ENCODE results near the gene ZDHHC22. TPM values are rescaled to one million over a fixed set of nuclear protein-coding genes. Genes with fewer than 3 reads are reported as not detected.

The ZDHHC22 gene
- total and polyA plus RNA-seq, 5 donors from 2014 or later, result not detected

DNA sequence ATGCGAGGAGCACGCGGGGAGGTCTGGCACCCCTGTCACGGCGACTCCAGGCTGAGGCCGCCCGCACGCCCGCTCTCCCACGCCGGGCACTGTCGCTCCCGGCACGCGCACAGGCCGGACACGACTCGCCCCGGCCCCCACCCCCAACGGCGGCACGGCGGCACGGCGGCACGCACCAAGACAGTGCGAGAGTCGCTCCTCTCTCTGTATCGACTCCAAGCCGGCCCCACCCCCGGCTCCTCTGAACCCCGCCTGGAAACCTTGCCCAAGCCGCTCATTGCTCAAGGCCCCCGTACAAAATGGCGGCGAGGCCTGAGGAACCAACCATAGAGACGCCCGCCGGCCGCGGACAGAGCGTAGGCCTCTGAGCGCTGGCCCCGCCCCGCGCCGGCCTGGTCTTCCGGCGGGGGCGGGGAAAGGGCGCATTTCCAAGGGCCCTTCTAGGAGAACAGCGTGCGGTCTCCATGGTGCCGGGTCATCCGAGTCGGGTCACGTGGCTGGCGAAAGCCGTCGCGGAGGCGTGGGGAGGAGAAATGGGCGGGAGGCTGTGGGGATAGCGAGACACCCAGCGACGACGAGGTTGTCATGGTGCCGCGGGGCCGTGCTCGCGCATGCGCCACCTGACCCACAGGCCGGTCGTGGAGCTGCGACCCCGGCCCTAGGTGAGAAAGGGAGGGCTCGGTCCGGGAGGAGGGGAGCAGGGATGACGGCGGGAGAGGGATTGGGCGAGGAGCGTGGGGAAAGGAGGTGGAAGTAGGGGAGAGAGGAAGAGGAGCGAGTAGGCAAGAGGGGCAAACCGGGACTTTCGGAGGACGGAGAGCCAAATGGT, 43.7 kb downstream of the ZDHHC22 start, which contains the start of gene CIPC:
TSS of gene CIPC (plus strand) at position 559 of the 829 bp plus-strand sequence. CDS start 7,451 bp downstream, outside the sequence.
- Mint-ChIP-seq H3K9me3 (peaks cover 0 to 4% (median 0%) of the 10 kb centered on the region in 7 donors), H3K4me1 (peaks cover 13 to 53% (median 41%) of the 10 kb centered on the region in 4 donors), H3K4me3 (peak within 1 kb of the TSS; percentile 88 to 100 (median 99)), H3K27me3 (peaks cover 6% of the 10 kb centered on the region), H3K27ac (peak within 1 kb of the TSS; percentile 90 to 99 (median 94)), H3K36me3 (no peaks in the 10 kb centered on the region)
- peaks cover 18% of the 10 kb centered on the region for H3K4me1 ChIP-seq (ENCODE audit: control insufficient read depth, insufficient read depth, low read length, poor library complexity, severe bottlenecking)
- H3K4me3 ChIP-seq (ENCODE audit: low read depth, low read length), result peak within 1 kb of the TSS; percentile 84
- DNase-seq, result peak; percentile 98 to 99 (median 99)
- peak; percentile 93 to 95 for ATAC-seq (ENCODE audit: low read depth in 2 of 2)
- H3K9me3 ChIP-seq (ENCODE audit: control insufficient read depth in 2 of 2, low read length in 2 of 2), result no peaks in the 10 kb centered on the region
- no peaks in the 10 kb centered on the region for H3K27me3 ChIP-seq (ENCODE audit: control insufficient read depth, insufficient read depth, low read length)
- no peaks in the 10 kb centered on the region for H3K36me3 ChIP-seq (ENCODE audit: control insufficient read depth, insufficient read depth, low read length)
- peak within 1 kb of the TSS; percentile 94 for H3K27ac ChIP-seq (ENCODE audit: insufficient read depth, low read length, poor library complexity, severe bottlenecking)

DNA sequence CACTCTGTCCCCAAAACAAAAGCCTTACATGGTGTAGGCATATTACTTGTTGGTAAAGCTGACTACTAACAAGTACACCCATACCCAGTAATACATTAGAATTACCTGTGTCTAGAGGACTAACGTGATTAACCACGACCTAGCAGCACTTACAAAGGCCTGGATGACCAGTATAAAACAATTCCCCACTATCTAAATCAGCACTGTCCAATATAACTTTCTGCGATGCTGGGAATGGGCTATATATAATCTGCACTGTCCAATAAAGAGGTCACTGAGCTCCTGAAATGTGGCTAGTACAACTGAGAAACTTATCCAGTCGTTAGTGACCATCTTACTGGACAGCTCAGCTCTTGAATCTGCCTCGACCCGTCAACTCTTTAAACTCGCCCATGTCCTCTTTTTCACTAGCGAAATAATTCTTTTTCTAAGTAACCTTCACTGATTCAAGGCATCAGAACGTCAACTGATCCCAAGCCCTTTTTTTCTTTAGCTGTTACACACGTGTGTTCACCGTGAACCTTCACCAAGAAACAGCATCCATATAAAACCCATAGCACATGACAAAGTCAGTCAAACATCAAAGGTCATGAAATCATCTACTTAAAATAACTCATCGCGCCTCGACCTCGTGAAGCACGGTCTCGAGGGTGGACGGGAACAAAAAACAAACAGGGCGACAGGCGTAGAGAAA, 44.4 kb downstream of the ZDHHC22 start:
- H3K9me3 ChIP-seq (ENCODE audit: control insufficient read depth in 2 of 2, low read length in 2 of 2), result peaks cover 0 to under 1% of the 10 kb centered on the region in 2 experiments
- H3K27me3 ChIP-seq (ENCODE audit: control insufficient read depth, insufficient read depth, low read length), result no peaks in the 10 kb centered on the region
- peak overlapping the region; percentile 84 for H3K4me3 ChIP-seq (ENCODE audit: low read depth, low read length)
- peaks cover 0 to 4% (median 0%) of the 10 kb centered on the region in 7 donors for H3K9me3 Mint-ChIP-seq
- peak overlapping the region; percentile 90 to 99 (median 94) for H3K27ac Mint-ChIP-seq
- peak overlapping the region; percentile 87 to 99 (median 94) for H3K4me3 Mint-ChIP-seq
- peaks cover 13 to 53% (median 38%) of the 10 kb centered on the region in 4 donors for H3K4me1 Mint-ChIP-seq
- no peaks in the 10 kb centered on the region for H3K36me3 ChIP-seq (ENCODE audit: control insufficient read depth, insufficient read depth, low read length)
- H3K36me3 Mint-ChIP-seq, result no peaks in the 10 kb centered on the region
- H3K4me1 ChIP-seq (ENCODE audit: control insufficient read depth, insufficient read depth, low read length, poor library complexity, severe bottlenecking), result peaks cover 18% of the 10 kb centered on the region
- H3K27ac ChIP-seq (ENCODE audit: insufficient read depth, low read length, poor library complexity, severe bottlenecking), result peak overlapping the region; percentile 94
- DNase-seq (no peak), ATAC-seq (ENCODE audit: low read depth in 2 of 2) (no peak)
- peaks cover 6% of the 10 kb centered on the region for H3K27me3 Mint-ChIP-seq

DNA sequence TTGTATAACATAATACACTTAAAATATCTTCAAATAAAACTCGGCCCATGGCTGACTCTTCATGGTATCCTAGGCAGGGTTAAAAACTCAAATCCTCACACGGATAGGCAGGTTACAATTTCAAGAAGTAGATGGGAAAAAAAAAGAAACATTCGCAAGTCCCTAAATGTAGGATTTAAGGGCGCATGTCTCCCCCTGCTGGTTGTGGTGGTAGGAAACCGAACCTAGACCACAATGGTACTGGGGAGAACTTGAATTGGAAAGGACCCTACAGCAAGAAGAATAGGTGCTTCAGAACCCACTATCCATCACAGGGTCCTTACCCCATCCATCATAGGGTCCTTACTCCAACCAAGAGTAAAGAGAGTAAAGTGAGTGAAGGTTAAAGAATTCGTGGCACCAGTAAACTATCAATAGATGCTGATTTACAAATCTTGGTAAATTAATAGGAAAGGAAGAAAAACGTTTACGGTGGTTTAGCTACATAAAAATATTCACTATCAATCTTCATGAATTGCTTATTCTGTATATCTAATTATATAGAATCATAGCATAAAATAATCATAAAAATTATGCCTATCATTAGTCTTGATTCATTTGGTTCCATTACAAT, 46.8 kb downstream of the ZDHHC22 start:
- H3K27me3 ChIP-seq (ENCODE audit: control insufficient read depth, insufficient read depth, low read length), result peaks cover 2% of the 10 kb centered on the region
- Mint-ChIP-seq H3K36me3 (no peaks in the 10 kb centered on the region), H3K27me3 (peaks cover 10% of the 10 kb centered on the region), H3K4me3 (peak overlapping the region in 2 of 4 donors; percentile 73 to 77), H3K27ac (peak overlapping the region in 1 of 3 donors; percentile 94), H3K4me1 (peaks cover 13 to 39% (median 30%) of the 10 kb centered on the region in 4 donors), H3K9me3 (peaks cover 0 to 12% (median 7%) of the 10 kb centered on the region in 7 donors)
- H3K4me1 ChIP-seq (ENCODE audit: control insufficient read depth, insufficient read depth, low read length, poor library complexity, severe bottlenecking), result peaks cover 18% of the 10 kb centered on the region
- DNase-seq (peak; percentile 59 to 83 (median 67)), ATAC-seq (ENCODE audit: low read depth in 2 of 2) (no peak)
- peaks cover 6 to 14% of the 10 kb centered on the region in 2 experiments for H3K9me3 ChIP-seq (ENCODE audit: control insufficient read depth in 2 of 2, low read length in 2 of 2)
- H3K27ac ChIP-seq (ENCODE audit: insufficient read depth, low read length, poor library complexity, severe bottlenecking), result no peak overlapping the region
- no peak overlapping the region for H3K4me3 ChIP-seq (ENCODE audit: low read depth, low read length)
- H3K36me3 ChIP-seq (ENCODE audit: control insufficient read depth, insufficient read depth, low read length), result no peaks in the 10 kb centered on the region

DNA sequence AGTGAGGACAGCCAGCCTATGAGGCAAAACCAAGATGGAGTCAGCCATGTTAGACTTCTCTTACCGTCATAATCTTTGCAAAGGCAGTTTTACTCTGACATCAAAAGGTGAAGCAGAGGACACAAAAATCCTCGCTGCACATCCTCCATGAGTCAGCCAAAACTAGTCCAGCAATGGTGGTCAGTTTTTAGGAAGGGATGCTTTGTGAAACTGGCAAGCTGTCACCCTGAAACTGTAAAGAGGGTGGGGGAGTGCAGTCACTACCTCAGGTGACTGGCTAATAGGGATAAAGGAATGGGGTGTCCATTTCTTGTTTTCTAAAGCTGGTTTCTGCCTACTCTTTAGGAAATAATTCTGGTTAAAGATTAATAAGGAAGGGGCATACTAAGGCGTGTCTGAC, 48.9 kb downstream of the ZDHHC22 start:
- Histone ChIP-seq H3K4me3 (ENCODE audit: low read depth, low read length) (no peak overlapping the region), H3K36me3 (ENCODE audit: control insufficient read depth, insufficient read depth, low read length) (no peaks in the 10 kb centered on the region), H3K4me1 (ENCODE audit: control insufficient read depth, insufficient read depth, low read length, poor library complexity, severe bottlenecking) (peaks cover 9% of the 10 kb centered on the region), H3K27me3 (ENCODE audit: control insufficient read depth, insufficient read depth, low read length) (peaks cover 4% of the 10 kb centered on the region), H3K9me3 (ENCODE audit: control insufficient read depth in 2 of 2, low read length in 2 of 2) (peaks cover 6 to 14% of the 10 kb centered on the region in 2 experiments), H3K27ac (ENCODE audit: insufficient read depth, low read length, poor library complexity, severe bottlenecking) (no peak overlapping the region)
- DNase-seq, result no peak
- H3K9me3 Mint-ChIP-seq, result peaks cover 0 to 12% (median 7%) of the 10 kb centered on the region in 7 donors
- H3K27ac Mint-ChIP-seq, result no peak overlapping the region
- no peaks in the 10 kb centered on the region for H3K36me3 Mint-ChIP-seq
- no peak for ATAC-seq (ENCODE audit: low read depth in 2 of 2)
- H3K27me3 Mint-ChIP-seq, result peaks cover 4% of the 10 kb centered on the region
- no peak overlapping the region for H3K4me3 Mint-ChIP-seq
- H3K4me1 Mint-ChIP-seq, result peaks cover 9 to 25% (median 20%) of the 10 kb centered on the region in 4 donors

DNA sequence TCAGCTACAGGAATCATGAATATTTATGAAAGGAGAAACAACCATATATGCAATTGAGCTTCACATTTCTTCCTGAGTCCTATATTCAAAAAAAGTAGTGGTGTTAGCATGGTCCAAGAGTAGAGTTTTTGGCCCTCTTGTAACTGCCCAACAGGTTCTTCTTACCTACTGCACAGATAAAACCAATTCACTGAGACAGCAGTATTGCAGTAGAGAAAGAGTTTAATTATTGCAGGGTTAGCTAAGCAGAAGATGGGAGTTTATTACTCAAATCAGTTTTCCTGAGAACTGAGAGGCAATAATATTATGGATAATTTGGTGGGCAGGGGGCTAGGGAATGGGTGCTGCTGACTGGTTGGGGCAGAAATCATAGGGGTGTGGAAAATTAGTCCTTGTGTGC, 50.1 kb downstream of the ZDHHC22 start:
- no peak for DNase-seq
- no peaks in the 10 kb centered on the region for H3K36me3 Mint-ChIP-seq
- Histone ChIP-seq H3K4me3 (ENCODE audit: low read depth, low read length) (no peak overlapping the region), H3K4me1 (ENCODE audit: control insufficient read depth, insufficient read depth, low read length, poor library complexity, severe bottlenecking) (peaks cover under 1% of the 10 kb centered on the region), H3K9me3 (ENCODE audit: control insufficient read depth in 2 of 2, low read length in 2 of 2) (peaks cover 6 to 14% of the 10 kb centered on the region in 2 experiments), H3K27ac (ENCODE audit: insufficient read depth, low read length, poor library complexity, severe bottlenecking) (no peak overlapping the region), H3K27me3 (ENCODE audit: control insufficient read depth, insufficient read depth, low read length) (peaks cover 4% of the 10 kb centered on the region), H3K36me3 (ENCODE audit: control insufficient read depth, insufficient read depth, low read length) (no peaks in the 10 kb centered on the region)
- no peak for ATAC-seq (ENCODE audit: low read depth in 2 of 2)
- peaks cover 0 to 12% (median 7%) of the 10 kb centered on the region in 7 donors for H3K9me3 Mint-ChIP-seq
- H3K27me3 Mint-ChIP-seq, result peaks cover 4% of the 10 kb centered on the region
- H3K27ac Mint-ChIP-seq, result no peak overlapping the region
- H3K4me3 Mint-ChIP-seq, result no peak overlapping the region
- peaks cover 9 to 15% (median 12%) of the 10 kb centered on the region in 4 donors for H3K4me1 Mint-ChIP-seq

DNA sequence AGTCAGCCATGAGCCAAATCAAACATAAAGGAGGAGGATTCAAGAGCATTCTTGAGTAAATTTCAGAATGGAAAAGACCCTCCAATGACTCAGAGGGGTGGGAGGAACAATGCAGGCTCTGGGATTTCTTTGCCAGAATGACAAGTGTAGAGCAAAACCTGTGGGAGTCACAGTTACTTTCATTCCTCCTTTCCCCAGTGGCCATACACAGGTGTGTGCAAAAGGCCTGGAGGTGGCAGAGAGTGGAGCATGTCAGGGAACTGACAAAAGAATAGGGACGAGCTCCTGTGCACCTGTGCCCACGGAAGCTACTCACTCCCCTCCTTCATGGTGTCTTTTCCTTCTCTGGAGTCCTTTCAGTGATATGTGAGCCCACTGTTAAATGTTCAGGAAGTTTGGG, 52.9 kb downstream of the ZDHHC22 start:
- Mint-ChIP-seq H3K27me3 (peaks cover 7% of the 10 kb centered on the region), H3K9me3 (peaks cover 0 to 12% (median 7%) of the 10 kb centered on the region in 7 donors), H3K4me3 (no peak overlapping the region), H3K4me1 (peaks cover 0 to 10% (median 8%) of the 10 kb centered on the region in 4 donors), H3K36me3 (no peaks in the 10 kb centered on the region), H3K27ac (peak overlapping the region in 1 of 3 donors; percentile 6)
- peaks cover 6 to 14% of the 10 kb centered on the region in 2 experiments for H3K9me3 ChIP-seq (ENCODE audit: control insufficient read depth in 2 of 2, low read length in 2 of 2)
- no peak overlapping the region for H3K4me3 ChIP-seq (ENCODE audit: low read depth, low read length)
- DNase-seq (no peak), ATAC-seq (ENCODE audit: low read depth in 2 of 2) (no peak)
- no peaks in the 10 kb centered on the region for H3K36me3 ChIP-seq (ENCODE audit: control insufficient read depth, insufficient read depth, low read length)
- peaks cover 4% of the 10 kb centered on the region for H3K27me3 ChIP-seq (ENCODE audit: control insufficient read depth, insufficient read depth, low read length)
- no peak overlapping the region for H3K27ac ChIP-seq (ENCODE audit: insufficient read depth, low read length, poor library complexity, severe bottlenecking)
- H3K4me1 ChIP-seq (ENCODE audit: control insufficient read depth, insufficient read depth, low read length, poor library complexity, severe bottlenecking), result no peaks in the 10 kb centered on the region

DNA sequence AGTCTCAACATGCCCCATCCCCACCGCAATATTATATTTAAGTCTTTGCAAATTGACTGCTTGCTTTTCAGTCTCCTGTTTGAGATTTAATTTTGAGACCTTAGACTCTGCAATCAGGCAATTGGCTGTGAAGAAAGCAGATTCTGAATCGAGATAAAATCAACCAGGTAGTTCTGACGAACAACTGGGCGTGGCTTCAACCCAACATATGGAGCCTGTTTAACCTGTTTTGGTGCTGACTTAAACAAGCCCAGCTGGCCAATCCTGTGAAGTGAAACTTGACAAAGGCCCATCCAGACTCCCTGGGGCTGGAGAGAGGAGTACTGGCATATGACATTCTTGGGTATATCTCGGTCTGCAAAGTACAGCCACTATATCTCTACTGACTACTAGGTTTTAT, 53.4 kb downstream of the ZDHHC22 start:
- Mint-ChIP-seq H3K27ac (peak overlapping the region in 1 of 3 donors; percentile 6), H3K27me3 (peaks cover 8% of the 10 kb centered on the region), H3K4me1 (peaks cover 0 to 10% (median 9%) of the 10 kb centered on the region in 4 donors), H3K9me3 (peaks cover 0 to 12% (median 7%) of the 10 kb centered on the region in 7 donors), H3K36me3 (no peaks in the 10 kb centered on the region), H3K4me3 (no peak overlapping the region)
- Histone ChIP-seq H3K27me3 (ENCODE audit: control insufficient read depth, insufficient read depth, low read length) (peaks cover 4% of the 10 kb centered on the region), H3K9me3 (ENCODE audit: control insufficient read depth in 2 of 2, low read length in 2 of 2) (peaks cover 6 to 14% of the 10 kb centered on the region in 2 experiments), H3K4me1 (ENCODE audit: control insufficient read depth, insufficient read depth, low read length, poor library complexity, severe bottlenecking) (no peaks in the 10 kb centered on the region), H3K36me3 (ENCODE audit: control insufficient read depth, insufficient read depth, low read length) (no peaks in the 10 kb centered on the region), H3K4me3 (ENCODE audit: low read depth, low read length) (no peak overlapping the region), H3K27ac (ENCODE audit: insufficient read depth, low read length, poor library complexity, severe bottlenecking) (no peak overlapping the region)
- DNase-seq (peak in 2 of 3 donors; percentile 12 to 36), ATAC-seq (ENCODE audit: low read depth in 2 of 2) (no peak)
